GM23338 (cell line): Measurements from ENCODE around the gene IMMP2L. TPM values are rescaled to one million over a fixed set of nuclear protein-coding genes. Genes with fewer than 3 reads are reported as not detected.
"Not testable (repeated sequence)": the region's sequence is repeated elsewhere in the genome, so short reads cannot be mapped to it uniquely, and the experiment has no call there.

ENCODE experiments used
- ATAC-seq: fragments of 200-7000 bp; cut with Tn5 transposase; 3 replicates; pipeline ENCODE4 v1.9.1; 2020
- DNase-seq: peaks from one replicate; pipeline ENCODE4 v3.0.0-alpha.2; 2015; ENCODE audit warnings: low spot score
- H2AFZ ChIP-seq: fragments of 200-600 bp; sonication (generic); 2 replicates; pipeline ENCODE4 v1.8.0; 2016; ENCODE audit warnings: antibody characterized with exemption, mild to moderate bottlenecking, moderate library complexity
- H3F3A ChIP-seq: fragments of 200-600 bp; sonication (generic); replicated peaks from 2 replicates; pipeline ENCODE4 v1.8.0; 2017; ENCODE audit warnings: antibody characterized with exemption, mixed run types, low read depth
- H3K27ac ChIP-seq: fragments of 200-600 bp; sonication (generic); 2 replicates; pipeline ENCODE4 v1.6.1; 2016; ENCODE audit warnings: low read depth
- H3K27me3 ChIP-seq: fragments of 200-600 bp; sonication (generic); 2 replicates; pipeline ENCODE4 v1.8.0; 2016; ENCODE audit warnings: mild to moderate bottlenecking, mixed run types, moderate library complexity; ENCODE audit not compliant: insufficient read depth
- H3K36me3 ChIP-seq: fragments of 200-600 bp; sonication (generic); 2 replicates; pipeline ENCODE4 v1.8.0; 2016; ENCODE audit warnings: mild to moderate bottlenecking; ENCODE audit not compliant: insufficient read depth
- H3K4me1 ChIP-seq: fragments of 200-600 bp; sonication (generic); 2 replicates; pipeline ENCODE4 v1.8.0; 2016; ENCODE audit warnings: mild to moderate bottlenecking, moderate library complexity; ENCODE audit not compliant: insufficient read depth
- H3K4me2 ChIP-seq: fragments of 200-600 bp; sonication (generic); 2 replicates; pipeline ENCODE4 v1.7.1; 2017; ENCODE audit warnings: mixed run types
- H3K4me3 ChIP-seq: fragments of 200-600 bp; sonication (generic); 2 replicates; pipeline ENCODE4 v1.6.1; 2016; ENCODE audit warnings: mixed run types
- H3K79me2 ChIP-seq: fragments of 200-600 bp; sonication (generic); replicated peaks from 2 replicates; pipeline ENCODE4 v1.8.0; 2017; ENCODE audit warnings: mild to moderate bottlenecking; ENCODE audit not compliant: insufficient read depth
- H3K9me2 ChIP-seq: fragments of 200-600 bp; sonication (generic); 2 replicates; pipeline ENCODE4 v1.8.0; 2017; ENCODE audit not compliant: insufficient read depth
- H4K20me1 ChIP-seq: fragments of 200-600 bp; sonication (generic); replicated peaks from 2 replicates; pipeline ENCODE4 v1.8.0; 2017; ENCODE audit warnings: mild to moderate bottlenecking; ENCODE audit not compliant: insufficient read depth
- H3K27ac Mint-ChIP-seq: 2 replicates; pipeline ENCODE4 v1.8.0; 2020; ENCODE audit warnings: inconsistent platforms, mild to moderate bottlenecking, moderate library complexity, mixed read lengths
- H3K27me3 Mint-ChIP-seq: 3 replicates; pipeline ENCODE4 v1.8.0; 2022; ENCODE audit warnings: low read depth, mild to moderate bottlenecking, moderate library complexity, mixed read lengths, inconsistent platforms; ENCODE audit not compliant: insufficient read depth, poor library complexity
- H3K36me3 Mint-ChIP-seq: 3 replicates; pipeline ENCODE4 v1.8.0; 2021; ENCODE audit warnings: low read depth, mild to moderate bottlenecking, inconsistent platforms, moderate library complexity, mixed read lengths
- H3K4me1 Mint-ChIP-seq: 3 replicates; pipeline ENCODE4 v1.8.0; 2020; ENCODE audit warnings: mild to moderate bottlenecking, inconsistent platforms, mixed read lengths
- H3K4me3 Mint-ChIP-seq: 3 replicates; pipeline ENCODE4 v1.8.0; 2021; ENCODE audit warnings: moderate library complexity, mild to moderate bottlenecking, inconsistent platforms, mixed read lengths
- H3K9me3 Mint-ChIP-seq: 3 replicates; pipeline ENCODE4 v1.8.0; 2020; ENCODE audit warnings: moderate library complexity, mild to moderate bottlenecking, inconsistent platforms, mixed read lengths
- CREB1 ChIP-seq: fragments of 250-450 bp; sonication (Bioruptor Pico); IDR thresholded peaks from 2 replicates; pipeline ENCODE4 v1.5.0; 2020; ENCODE audit warnings: low read depth, mild to moderate bottlenecking, moderate library complexity
- EZH2 ChIP-seq: fragments of 200-600 bp; sonication (generic); IDR thresholded peaks from one replicate; pipeline ENCODE4 v1.8.0; 2017; ENCODE audit warnings: antibody characterized with exemption, mild to moderate bottlenecking, low read depth; ENCODE audit not compliant: unreplicated experiment
- EZH2phosphoT487 ChIP-seq: fragments of 200-600 bp; sonication (generic); IDR thresholded peaks from one replicate; pipeline ENCODE4 v1.8.1; 2018; ENCODE audit warnings: antibody characterized with exemption; ENCODE audit not compliant: unreplicated experiment
- JUNB ChIP-seq: IDR thresholded peaks from one replicate; pipeline ENCODE4 v1.6.1; 2016; ENCODE audit warnings: antibody characterized with exemption; ENCODE audit not compliant: unreplicated experiment
- NANOG ChIP-seq: IDR thresholded peaks from 2 replicates; pipeline ENCODE4 v1.6.1; 2016; ENCODE audit warnings: antibody characterized with exemption, borderline replicate concordance
- POLR2AphosphoS5 ChIP-seq: IDR thresholded peaks from 2 replicates; pipeline ENCODE4 v1.6.1; 2016; ENCODE audit warnings: antibody characterized with exemption, low read depth
- STAT1 ChIP-seq: IDR thresholded peaks from one replicate; pipeline ENCODE4 v1.6.1; 2016; ENCODE audit warnings: antibody characterized with exemption; ENCODE audit not compliant: unreplicated experiment
- ZNF114 ChIP-seq: fragments of 250-450 bp; sonication (Bioruptor Pico); IDR thresholded peaks from 2 replicates; pipeline ENCODE4 v1.5.0; 2020; ENCODE audit warnings: mild to moderate bottlenecking, moderate library complexity
- ZNF331 ChIP-seq: fragments of 250-450 bp; sonication (Bioruptor Pico); IDR thresholded peaks from 2 replicates; pipeline ENCODE4 v1.5.0; 2020; ENCODE audit warnings: low read depth, mild to moderate bottlenecking, moderate library complexity
- polyA plus RNA-seq: library from polyadenylated mRNA; unstranded; fragments of >200 nt; fragmentation: Nextera tagmentation; extraction: Ambion mirVana; gene quantifications from 2 replicates; pipeline ENCODE4 v1.2.1, GENCODE V29; 2016
- total RNA-seq: library from RNA; depleted of rRNA; stranded (reverse); fragments of >200 nt; shearing (Covaris generic); gene quantifications from 2 replicates; pipeline ENCODE4 v1.2.3, GENCODE V29; 2014
- TF ChIP-seq, protein P1 (sequence below): IDR thresholded peaks from one replicate; pipeline ENCODE4 v1.6.1; 2018; ENCODE audit warnings: antibody characterized with exemption; ENCODE audit not compliant: unreplicated experiment
- TF ChIP-seq, protein P2 (sequence below), 2 experiments: fragments of 200-600 bp in 1 of 2; sonication (generic) in 1 of 2; conservative IDR thresholded peaks; 2 replicates each; pipeline versions ENCODE4 v1.5.1 to v1.6.1; 2016 to 2017; ENCODE audit warnings: antibody characterized with exemption in 2 of 2, low read depth in 2 of 2, mild to moderate bottlenecking in 2 of 2, moderate library complexity in 1 of 2
- TF ChIP-seq, protein P3 (sequence below): IDR thresholded peaks from 2 replicates; pipeline ENCODE4 v1.6.1; 2016; ENCODE audit warnings: antibody characterized with exemption

IMMP2L gene
- total and polyA plus RNA-seq, 2 experiments from 2014 or later, result 7.3 to 14.0 TPM

DNA sequence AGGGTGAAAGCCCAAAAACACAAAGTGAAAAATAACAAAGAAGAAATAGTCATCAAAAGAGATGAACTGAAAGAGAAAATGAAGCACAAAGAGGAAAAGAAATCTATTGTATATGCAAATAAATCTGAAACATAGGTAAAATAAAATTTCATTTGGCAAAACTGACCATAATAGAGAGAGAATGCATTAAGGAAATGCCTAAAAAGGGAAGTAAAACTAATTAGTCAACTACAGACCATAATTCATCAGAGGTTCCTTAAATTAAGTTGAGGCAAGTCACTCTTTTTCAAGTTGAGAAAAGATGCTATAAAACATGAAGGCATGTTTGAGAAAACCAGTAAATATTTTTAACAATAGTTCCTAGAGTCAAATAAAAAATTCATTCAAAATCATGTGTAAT lies 238.1 kb downstream of the IMMP2L start (continued):
- TF ChIP-seq, protein P1, sequence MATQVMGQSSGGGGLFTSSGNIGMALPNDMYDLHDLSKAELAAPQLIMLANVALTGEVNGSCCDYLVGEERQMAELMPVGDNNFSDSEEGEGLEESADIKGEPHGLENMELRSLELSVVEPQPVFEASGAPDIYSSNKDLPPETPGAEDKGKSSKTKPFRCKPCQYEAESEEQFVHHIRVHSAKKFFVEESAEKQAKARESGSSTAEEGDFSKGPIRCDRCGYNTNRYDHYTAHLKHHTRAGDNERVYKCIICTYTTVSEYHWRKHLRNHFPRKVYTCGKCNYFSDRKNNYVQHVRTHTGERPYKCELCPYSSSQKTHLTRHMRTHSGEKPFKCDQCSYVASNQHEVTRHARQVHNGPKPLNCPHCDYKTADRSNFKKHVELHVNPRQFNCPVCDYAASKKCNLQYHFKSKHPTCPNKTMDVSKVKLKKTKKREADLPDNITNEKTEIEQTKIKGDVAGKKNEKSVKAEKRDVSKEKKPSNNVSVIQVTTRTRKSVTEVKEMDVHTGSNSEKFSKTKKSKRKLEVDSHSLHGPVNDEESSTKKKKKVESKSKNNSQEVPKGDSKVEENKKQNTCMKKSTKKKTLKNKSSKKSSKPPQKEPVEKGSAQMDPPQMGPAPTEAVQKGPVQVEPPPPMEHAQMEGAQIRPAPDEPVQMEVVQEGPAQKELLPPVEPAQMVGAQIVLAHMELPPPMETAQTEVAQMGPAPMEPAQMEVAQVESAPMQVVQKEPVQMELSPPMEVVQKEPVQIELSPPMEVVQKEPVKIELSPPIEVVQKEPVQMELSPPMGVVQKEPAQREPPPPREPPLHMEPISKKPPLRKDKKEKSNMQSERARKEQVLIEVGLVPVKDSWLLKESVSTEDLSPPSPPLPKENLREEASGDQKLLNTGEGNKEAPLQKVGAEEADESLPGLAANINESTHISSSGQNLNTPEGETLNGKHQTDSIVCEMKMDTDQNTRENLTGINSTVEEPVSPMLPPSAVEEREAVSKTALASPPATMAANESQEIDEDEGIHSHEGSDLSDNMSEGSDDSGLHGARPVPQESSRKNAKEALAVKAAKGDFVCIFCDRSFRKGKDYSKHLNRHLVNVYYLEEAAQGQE, result no peak
- no peak for TF ChIP-seq ZNF114 (CRISPR knock-in tag)
- TF ChIP-seq ZNF331 (CRISPR knock-in tag), result no peak
- TF ChIP-seq JUNB, result no peak
- TF ChIP-seq STAT1, result no peak
- no peak for TF ChIP-seq POLR2AphosphoS5
- TF ChIP-seq EZH2phosphoT487, result no peak
- no peak for TF ChIP-seq NANOG
- TF ChIP-seq EZH2, result no peak
- TF ChIP-seq, protein P2, sequence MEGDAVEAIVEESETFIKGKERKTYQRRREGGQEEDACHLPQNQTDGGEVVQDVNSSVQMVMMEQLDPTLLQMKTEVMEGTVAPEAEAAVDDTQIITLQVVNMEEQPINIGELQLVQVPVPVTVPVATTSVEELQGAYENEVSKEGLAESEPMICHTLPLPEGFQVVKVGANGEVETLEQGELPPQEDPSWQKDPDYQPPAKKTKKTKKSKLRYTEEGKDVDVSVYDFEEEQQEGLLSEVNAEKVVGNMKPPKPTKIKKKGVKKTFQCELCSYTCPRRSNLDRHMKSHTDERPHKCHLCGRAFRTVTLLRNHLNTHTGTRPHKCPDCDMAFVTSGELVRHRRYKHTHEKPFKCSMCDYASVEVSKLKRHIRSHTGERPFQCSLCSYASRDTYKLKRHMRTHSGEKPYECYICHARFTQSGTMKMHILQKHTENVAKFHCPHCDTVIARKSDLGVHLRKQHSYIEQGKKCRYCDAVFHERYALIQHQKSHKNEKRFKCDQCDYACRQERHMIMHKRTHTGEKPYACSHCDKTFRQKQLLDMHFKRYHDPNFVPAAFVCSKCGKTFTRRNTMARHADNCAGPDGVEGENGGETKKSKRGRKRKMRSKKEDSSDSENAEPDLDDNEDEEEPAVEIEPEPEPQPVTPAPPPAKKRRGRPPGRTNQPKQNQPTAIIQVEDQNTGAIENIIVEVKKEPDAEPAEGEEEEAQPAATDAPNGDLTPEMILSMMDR (conservative IDR thresholded peaks at IDR 0.05; ENCODE audit: low read depth in 2 of 2), result no peak
- TF ChIP-seq, protein P3, sequence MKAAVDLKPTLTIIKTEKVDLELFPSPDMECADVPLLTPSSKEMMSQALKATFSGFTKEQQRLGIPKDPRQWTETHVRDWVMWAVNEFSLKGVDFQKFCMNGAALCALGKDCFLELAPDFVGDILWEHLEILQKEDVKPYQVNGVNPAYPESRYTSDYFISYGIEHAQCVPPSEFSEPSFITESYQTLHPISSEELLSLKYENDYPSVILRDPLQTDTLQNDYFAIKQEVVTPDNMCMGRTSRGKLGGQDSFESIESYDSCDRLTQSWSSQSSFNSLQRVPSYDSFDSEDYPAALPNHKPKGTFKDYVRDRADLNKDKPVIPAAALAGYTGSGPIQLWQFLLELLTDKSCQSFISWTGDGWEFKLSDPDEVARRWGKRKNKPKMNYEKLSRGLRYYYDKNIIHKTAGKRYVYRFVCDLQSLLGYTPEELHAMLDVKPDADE, result no peak
- TF ChIP-seq CREB1, result no peak

DNA sequence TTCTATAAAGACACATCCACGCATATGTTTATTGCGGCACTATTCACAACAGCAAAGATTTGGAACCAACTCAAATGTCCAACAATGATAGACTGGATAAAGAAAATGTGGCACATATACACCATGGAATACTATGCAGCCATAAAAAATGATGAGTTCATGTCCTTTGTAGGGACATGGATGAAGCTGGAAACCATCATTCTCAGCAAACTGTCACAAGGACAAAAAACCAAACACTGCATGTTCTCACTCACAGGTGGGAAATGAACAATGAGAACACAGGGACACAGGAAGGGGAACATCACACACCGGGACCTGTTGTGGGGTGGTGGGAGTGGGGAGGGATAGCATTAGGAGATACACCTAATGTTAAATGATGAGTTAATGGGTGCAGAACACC lies 238.6 kb downstream of the IMMP2L start:
- H3F3A ChIP-seq, H3K27ac ChIP-seq, H2AFZ ChIP-seq, H3K4me1 ChIP-seq, H3K79me2 ChIP-seq, ATAC-seq, H3K27me3 Mint-ChIP-seq, H3K36me3 Mint-ChIP-seq, H3K27me3 ChIP-seq, H3K27ac Mint-ChIP-seq, DNase-seq, H3K9me3 Mint-ChIP-seq, H4K20me1 ChIP-seq, H3K4me3 Mint-ChIP-seq, H3K4me3 ChIP-seq, H3K4me2 ChIP-seq, H3K9me2 ChIP-seq, H3K36me3 ChIP-seq: not testable (repeated sequence)
- peaks cover 11% of the 10 kb centered on the region for H3K4me1 Mint-ChIP-seq
